Natural killer cell (primary cell): ENCODE measurements around the gene IL1B. TPM values are rescaled to one million over a fixed set of nuclear protein-coding genes. Genes with fewer than 3 reads are reported as not detected.

Experiments
- ATAC-seq, 3 donors: fragments of 150-1000 bp in 2 of 3; fragments of 200-7000 bp in 1 of 3; cut with Tn5 transposase; 1 replicate in 1 of 3; 2 replicates in 2 of 3; pipeline ENCODE4 v1.10.0; 2021; ENCODE audit warnings: mild to moderate bottlenecking in 2 of 3, moderate library complexity in 2 of 3
- DNase-seq, 2 donors: peaks; one replicate each; pipeline versions ENCODE4 v3.0.0 to v3.0.0-alpha.2; 2013 to 2021; ENCODE audit warnings: mixed read lengths in 1 of 2
- H3K27ac ChIP-seq: one replicate; pipeline ENCODE4 v1.5.1; 2013; ENCODE audit warnings: mild to moderate bottlenecking, low read length
- H3K27me3 ChIP-seq: one replicate; pipeline ENCODE4 v1.6.1; 2013; ENCODE audit warnings: low read length; ENCODE audit not compliant: control insufficient read depth, insufficient read depth
- H3K36me3 ChIP-seq: one replicate; pipeline ENCODE4 v1.6.1; 2013; ENCODE audit warnings: low read length; ENCODE audit not compliant: control insufficient read depth, insufficient read depth
- H3K4me1 ChIP-seq: one replicate; pipeline ENCODE4 v1.6.1; 2013; ENCODE audit warnings: low read length; ENCODE audit not compliant: control insufficient read depth, insufficient read depth
- H3K4me3 ChIP-seq: one replicate; pipeline ENCODE4 v1.5.1; 2013; ENCODE audit warnings: low read length
- H3K9me3 ChIP-seq: one replicate; pipeline ENCODE4 v1.6.1; 2013; ENCODE audit warnings: low read length; ENCODE audit not compliant: control insufficient read depth, insufficient read depth
- H3K27ac Mint-ChIP-seq, 2 donors: one replicate each; pipeline ENCODE4 v1.8.0; 2022; ENCODE audit warnings: mild to moderate bottlenecking in 2 of 2, mixed read lengths in 2 of 2, moderate library complexity in 1 of 2
- H3K27me3 Mint-ChIP-seq, 2 donors: one replicate each; pipeline ENCODE4 v1.8.0; 2022; ENCODE audit warnings: low read depth in 2 of 2, mixed read lengths in 2 of 2
- H3K36me3 Mint-ChIP-seq: one replicate; pipeline ENCODE4 v1.8.0; 2022; ENCODE audit warnings: mixed read lengths
- H3K4me1 Mint-ChIP-seq, 2 donors: one replicate each; pipeline ENCODE4 v1.8.0; 2022; ENCODE audit warnings: mixed read lengths in 2 of 2
- H3K4me3 Mint-ChIP-seq: one replicate; pipeline ENCODE4 v1.8.0; 2022; ENCODE audit warnings: mild to moderate bottlenecking, moderate library complexity, mixed read lengths
- H3K9me3 Mint-ChIP-seq, 2 donors: one replicate each; pipeline ENCODE4 v1.8.0; 2022; ENCODE audit warnings: mixed read lengths in 2 of 2
- CTCF ChIP-seq: fragments of 200-600 bp; IDR thresholded peaks from one replicate; pipeline ENCODE4 v1.8.0; 2022; ENCODE audit warnings: antibody characterized with exemption
- WGBS: methylation state at CpG from one replicate; pipeline ENCODE4 v1.1.7; 2013; ENCODE audit warnings: missing lambda C conversion rate; ENCODE audit not compliant: insufficient coverage; 5-methylcytosine and 5-hydroxymethylcytosine counted together
- intact Hi-C: fragments of 100-400 bp; cut with micrococcal nuclease; formaldehyde crosslinking; loops from one replicate; pipeline ENCODE4 v1.14.2; 2022
- total RNA-seq, 4 donors: library from RNA; stranded (reverse); fragments of 120-200 nt in 1 of 4; gene quantifications; one replicate each; pipeline versions ENCODE4 v1.2.3 to v1.2.4, GENCODE V29; 2013 to 2022

IL1B gene
- total RNA-seq, 3 donors from 2014 or later (not counting 1 experiment from before 2014, with no cell fraction given) = 92.6 to 250 (median 110) TPM

GRCh38 chr2:112877423-112877822, 40.8 kb upstream of the IL1B start:
- intact Hi-C loops = no loop called here
- Mint-ChIP-seq H3K9me3 (no peaks in the 10 kb centered on the region), H3K4me1 (peaks cover 36 to 37% of the 10 kb centered on the region in 2 donors), H3K36me3 (no peaks in the 10 kb centered on the region), H3K27ac (no peak overlapping the region), H3K27me3 (peaks cover 4 to 8% of the 10 kb centered on the region in 2 donors), H3K4me3 (no peak overlapping the region)
- no peaks in the 10 kb centered on the region for H3K27me3 ChIP-seq
- no peaks in the 10 kb centered on the region for H3K36me3 ChIP-seq
- ATAC-seq (no peak), DNase-seq (no peak)
- peaks cover 28% of the 10 kb centered on the region for H3K4me1 ChIP-seq
- TF ChIP-seq CTCF = no peak
- H3K27ac ChIP-seq = no peak overlapping the region
- H3K9me3 ChIP-seq = no peaks in the 10 kb centered on the region
- 97% methylated on average over 5 of the region's 6 CpGs for WGBS
- H3K4me3 ChIP-seq = no peak overlapping the region

- no peak overlapping the region for H3K27ac ChIP-seq
- H3K9me3 ChIP-seq = no peaks in the 10 kb centered on the region
- no peaks in the 10 kb centered on the region for H3K27me3 ChIP-seq
- DNase-seq = no peak
- H3K4me1 ChIP-seq = peaks cover 28% of the 10 kb centered on the region
- 93% methylated on average over 4 of the region's 4 CpGs for WGBS
- peaks cover 35 to 36% of the 10 kb centered on the region in 2 donors for H3K4me1 Mint-ChIP-seq
- no peak for TF ChIP-seq CTCF
- H3K27me3 Mint-ChIP-seq = peaks cover 5 to 12% of the 10 kb centered on the region in 2 donors
- no peak overlapping the region for H3K4me3 ChIP-seq
- ATAC-seq = no peak
- no peaks in the 10 kb centered on the region for H3K36me3 Mint-ChIP-seq
- H3K9me3 Mint-ChIP-seq = no peaks in the 10 kb centered on the region
- intact Hi-C loops = no loop called here
- H3K4me3 Mint-ChIP-seq = no peak overlapping the region
- peak overlapping the region in 1 of 2 donors; percentile 43 for H3K27ac Mint-ChIP-seq
- H3K36me3 ChIP-seq = no peaks in the 10 kb centered on the region
Observed at GRCh38 chr2:112876971-112877361, 40.4 kb upstream of the IL1B start.

GRCh38 chr2:112876257-112876970, 39.8 kb upstream of the IL1B start:
- Histone ChIP-seq H3K4me3 (no peak overlapping the region), H3K9me3 (no peaks in the 10 kb centered on the region), H3K27me3 (no peaks in the 10 kb centered on the region), H3K36me3 (no peaks in the 10 kb centered on the region), H3K27ac (no peak overlapping the region), H3K4me1 (peaks cover 27% of the 10 kb centered on the region)
- no peak for TF ChIP-seq CTCF
- WGBS = 97% methylated on average over 3 of the region's 3 CpGs
- H3K36me3 Mint-ChIP-seq = no peaks in the 10 kb centered on the region
- H3K4me3 Mint-ChIP-seq = no peak overlapping the region
- DNase-seq (no peak), ATAC-seq (no peak)
- intact Hi-C loops = no loop called here
- peak overlapping the region in 1 of 2 donors; percentile 43 for H3K27ac Mint-ChIP-seq
- H3K27me3 Mint-ChIP-seq = peaks cover 7 to 16% of the 10 kb centered on the region in 2 donors
- H3K4me1 Mint-ChIP-seq = peaks cover 29 to 30% of the 10 kb centered on the region in 2 donors
- no peaks in the 10 kb centered on the region for H3K9me3 Mint-ChIP-seq
